Coronary artery (tissue), 2 donors: ENCODE measurements around the gene NDFIP1.

ENCODE experiments used
- DNase-seq: peaks from one replicate; pipeline ENCODE4 v3.0.0-alpha.2; 2017; ENCODE audit warnings: low spot score
- H3K27ac ChIP-seq, 2 donors: fragments of 200-600 bp; sonication (generic); one replicate each; pipeline ENCODE4 v1.5.1; 2016 to 2019
- H3K4me3 ChIP-seq: fragments of 200-600 bp; sonication (generic); 2 replicates; pipeline ENCODE4 v1.5.1; 2016; ENCODE audit warnings: mild to moderate bottlenecking, moderate library complexity
- TF ChIP-seq, protein P1 (sequence below): fragments of 200-600 bp; sonication (generic); IDR thresholded peaks from one replicate; pipeline ENCODE4 v1.5.1; 2019; ENCODE audit warnings: antibody characterized with exemption

The NDFIP1 gene

DNA sequence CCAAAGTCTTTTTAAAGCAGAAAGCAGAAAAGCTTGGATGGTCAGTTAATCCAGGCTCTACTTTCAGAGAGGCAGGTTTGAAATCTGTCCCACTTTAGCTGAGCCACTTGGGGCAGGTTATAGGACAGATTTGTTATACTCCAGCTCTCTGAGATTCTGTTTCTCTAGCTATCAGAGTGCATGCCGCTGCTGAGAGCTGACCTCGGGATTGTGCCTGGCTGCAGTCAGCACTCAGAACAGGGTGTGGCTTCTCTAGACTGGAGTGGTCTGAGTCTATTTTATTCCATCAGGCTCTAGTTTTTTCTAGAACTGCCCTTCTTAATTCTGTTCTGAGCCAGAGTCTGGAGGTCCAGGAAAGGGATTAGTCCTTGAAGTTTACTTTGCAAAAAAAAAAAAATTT is 67.7 kb downstream of the NDFIP1 start:
- TF ChIP-seq, protein P1, sequence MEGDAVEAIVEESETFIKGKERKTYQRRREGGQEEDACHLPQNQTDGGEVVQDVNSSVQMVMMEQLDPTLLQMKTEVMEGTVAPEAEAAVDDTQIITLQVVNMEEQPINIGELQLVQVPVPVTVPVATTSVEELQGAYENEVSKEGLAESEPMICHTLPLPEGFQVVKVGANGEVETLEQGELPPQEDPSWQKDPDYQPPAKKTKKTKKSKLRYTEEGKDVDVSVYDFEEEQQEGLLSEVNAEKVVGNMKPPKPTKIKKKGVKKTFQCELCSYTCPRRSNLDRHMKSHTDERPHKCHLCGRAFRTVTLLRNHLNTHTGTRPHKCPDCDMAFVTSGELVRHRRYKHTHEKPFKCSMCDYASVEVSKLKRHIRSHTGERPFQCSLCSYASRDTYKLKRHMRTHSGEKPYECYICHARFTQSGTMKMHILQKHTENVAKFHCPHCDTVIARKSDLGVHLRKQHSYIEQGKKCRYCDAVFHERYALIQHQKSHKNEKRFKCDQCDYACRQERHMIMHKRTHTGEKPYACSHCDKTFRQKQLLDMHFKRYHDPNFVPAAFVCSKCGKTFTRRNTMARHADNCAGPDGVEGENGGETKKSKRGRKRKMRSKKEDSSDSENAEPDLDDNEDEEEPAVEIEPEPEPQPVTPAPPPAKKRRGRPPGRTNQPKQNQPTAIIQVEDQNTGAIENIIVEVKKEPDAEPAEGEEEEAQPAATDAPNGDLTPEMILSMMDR = no peak
- no peak overlapping the region for H3K4me3 ChIP-seq
- no peak overlapping the region for H3K27ac ChIP-seq
- no peak for DNase-seq

DNA sequence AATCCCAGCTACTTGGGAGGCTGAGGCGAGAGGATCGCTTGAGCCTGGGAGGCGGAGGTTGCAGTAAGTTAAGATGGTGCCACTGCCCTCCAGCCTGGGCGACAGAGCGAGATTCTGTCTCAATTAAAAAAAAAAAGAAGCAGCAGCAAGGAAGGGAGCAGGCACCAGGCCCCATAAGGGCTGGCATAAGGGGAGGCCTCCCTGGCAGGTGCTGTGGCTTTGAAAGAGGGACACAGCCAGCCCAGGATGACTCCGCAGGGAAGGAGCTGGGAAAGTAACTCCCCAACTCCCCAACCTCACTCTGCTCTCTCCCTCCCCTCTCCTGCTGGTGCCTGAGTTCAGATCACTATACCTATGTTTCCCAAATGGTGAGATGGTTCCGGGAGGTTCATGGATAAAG is 70.1 kb downstream of the NDFIP1 start:
- TF ChIP-seq, protein P1 = no peak
- H3K4me3 ChIP-seq = no peak overlapping the region
- no peak for DNase-seq
- H3K27ac ChIP-seq = no peak overlapping the region

DNA sequence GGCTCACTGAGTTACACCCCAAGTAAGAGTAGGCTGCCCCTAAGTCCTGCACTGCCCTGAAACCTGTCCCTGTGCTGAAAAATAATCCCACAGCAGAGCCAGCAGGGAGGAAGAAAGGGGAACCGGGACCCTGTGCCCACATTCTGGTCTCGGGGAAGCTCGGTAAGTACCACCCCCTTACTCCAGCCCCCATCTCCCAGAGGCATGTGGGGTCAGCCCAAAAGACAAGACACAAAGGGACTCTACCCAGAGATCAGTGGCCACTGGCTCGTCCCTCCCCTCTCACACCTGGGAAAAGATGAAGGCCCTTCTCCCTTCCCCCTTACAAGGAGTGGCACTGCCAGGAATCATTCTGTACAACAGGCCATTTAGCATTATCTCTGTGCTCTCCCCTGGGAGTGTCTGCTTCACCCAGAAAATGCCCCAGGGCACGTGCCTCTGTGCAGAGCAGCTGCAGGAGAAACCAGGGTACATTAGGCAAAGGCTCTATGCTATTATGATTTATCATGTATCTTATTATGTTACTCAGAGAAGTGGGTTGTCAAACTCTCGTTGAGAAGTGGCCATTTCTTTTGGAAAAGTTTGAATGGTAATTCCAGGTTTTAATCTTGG is 71.3 kb downstream of the NDFIP1 start:
- Histone ChIP-seq H3K4me3 (no peak overlapping the region), H3K27ac (no peak overlapping the region)
- TF ChIP-seq, protein P1 = no peak
- DNase-seq = no peak

DNA sequence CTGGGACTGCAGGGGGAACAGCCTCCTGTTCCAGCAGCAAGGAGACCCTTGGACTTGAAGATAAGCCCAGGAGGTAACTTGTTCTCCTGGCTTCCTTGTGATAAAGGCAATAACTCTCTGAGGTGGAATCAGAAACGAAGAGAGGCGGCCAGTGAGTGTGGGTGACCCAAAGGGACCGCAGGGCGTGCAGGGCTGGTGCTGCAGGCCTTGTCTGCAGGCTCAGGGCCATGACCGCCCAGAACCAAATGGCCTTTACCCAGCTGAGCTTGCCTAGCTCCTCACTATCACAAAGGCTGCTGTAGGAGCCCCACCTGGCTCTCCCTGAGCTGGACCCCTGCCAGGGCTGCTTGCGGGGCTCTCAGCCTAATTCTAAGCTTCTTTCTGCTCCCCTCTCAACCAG is 72.5 kb downstream of the NDFIP1 start:
- TF ChIP-seq, protein P1 = no peak
- Histone ChIP-seq H3K4me3 (no peak overlapping the region), H3K27ac (no peak overlapping the region)
- DNase-seq = no peak

DNA sequence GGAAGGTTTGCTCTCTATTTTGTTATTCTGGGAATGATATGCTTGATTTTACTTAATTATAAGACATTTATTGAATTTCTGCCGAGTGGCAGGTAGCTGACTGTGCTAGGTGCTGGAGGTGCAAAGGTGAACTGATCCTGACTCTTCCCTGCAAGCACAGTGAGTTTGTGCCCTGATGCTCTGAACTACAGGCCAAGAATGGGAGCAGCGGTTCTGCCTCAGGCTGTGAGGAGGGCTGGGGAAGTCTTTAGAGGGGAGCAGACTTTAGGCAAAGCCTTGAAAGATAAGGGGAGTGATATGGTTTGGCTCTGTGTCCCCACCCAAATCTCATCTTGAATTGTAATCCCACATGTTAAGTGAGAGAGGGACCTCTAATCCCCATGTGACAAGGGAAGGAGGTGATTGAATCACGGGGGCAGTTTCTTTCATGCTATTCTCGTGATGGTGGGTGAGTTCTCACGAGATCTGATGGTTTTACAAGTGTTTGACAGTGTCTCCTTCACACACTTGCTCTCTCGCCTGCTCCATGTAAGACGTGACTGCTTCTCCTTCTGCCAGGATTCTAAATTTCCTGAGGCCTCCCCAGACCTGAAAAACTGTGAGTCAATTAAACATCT is 73.1 kb downstream of the NDFIP1 start:
- DNase-seq = no peak
- H3K4me3 ChIP-seq = no peak overlapping the region
- H3K27ac ChIP-seq = no peak overlapping the region
- TF ChIP-seq, protein P1 = no peak

DNA sequence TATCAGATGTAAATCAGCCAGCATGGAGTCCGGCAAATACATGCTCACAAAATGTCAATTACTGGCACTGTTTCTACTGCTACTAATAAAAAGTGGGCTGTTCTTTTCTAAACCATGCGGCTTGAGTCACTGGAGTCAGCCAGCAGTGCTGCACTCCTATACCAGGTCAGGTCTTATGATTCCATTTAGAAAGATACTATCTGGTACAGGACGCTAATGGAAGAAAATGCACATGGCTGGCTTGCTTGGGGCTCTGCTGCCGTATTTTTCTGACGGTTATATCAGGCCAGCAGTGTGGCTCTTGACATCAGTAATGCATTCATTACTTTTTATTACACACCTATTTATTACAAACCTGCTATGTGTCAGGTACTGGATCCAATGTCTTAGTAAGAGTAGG is 74.3 kb downstream of the NDFIP1 start:
- Histone ChIP-seq H3K27ac (no peak overlapping the region), H3K4me3 (no peak overlapping the region)
- TF ChIP-seq, protein P1 = no peak
- no peak for DNase-seq

DNA sequence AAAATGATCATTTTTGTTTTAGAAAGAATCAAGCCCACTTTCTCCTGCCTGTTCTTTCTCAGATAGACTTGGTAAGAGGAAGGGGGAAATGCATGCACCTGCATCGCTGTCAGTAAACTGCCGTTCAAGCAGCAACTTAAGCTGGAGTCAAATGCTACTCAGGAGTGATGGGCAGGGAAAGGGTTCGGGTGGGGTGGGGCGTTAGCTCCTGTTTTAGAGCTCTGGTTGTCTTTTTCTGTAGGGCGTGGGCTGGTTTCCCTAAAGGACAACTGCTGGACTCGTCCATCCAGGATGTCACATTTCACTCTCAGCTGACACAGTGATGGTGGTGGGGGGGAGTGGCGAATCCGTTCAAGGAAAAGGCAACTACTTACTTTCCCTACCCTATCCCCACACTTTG is 75.0 kb downstream of the NDFIP1 start:
- no peak overlapping the region for H3K27ac ChIP-seq
- TF ChIP-seq, protein P1 = no peak
- no peak for DNase-seq
- H3K4me3 ChIP-seq = no peak overlapping the region
